Iris pigment epithelial cell (primary cell): ENCODE measurements around the gene MUC3A.
"Not testable (repeated sequence)": the region's sequence is repeated elsewhere in the genome, so short reads cannot be mapped to it uniquely, and the experiment has no call there.

Source experiments
- DNase-seq: peaks from one replicate; pipeline ENCODE4 v3.0.0-alpha.2; 2011; ENCODE audit warnings: low read depth

MUC3A gene

GRCh38 chr7:100971111-100972001, 22.0 kb downstream of the MUC3A start:
- no peak for DNase-seq

- no peak for DNase-seq
Observed at GRCh38 chr7:100972002-100972347, 22.6 kb downstream of the MUC3A start.

- DNase-seq = peak; percentile 50
Observed at GRCh38 chr7:100974021-100974420, 24.7 kb downstream of the MUC3A start.

- DNase-seq = no peak
Observed at GRCh38 chr7:100975371-100975821, 26.1 kb downstream of the MUC3A start.

GRCh38 chr7:100978300-100978699, 29.0 kb downstream of the MUC3A start:
- no peak for DNase-seq

GRCh38 chr7:100983451-100984187, 34.3 kb downstream of the MUC3A start:
- peak; percentile 82 for DNase-seq

- not testable (repeated sequence) for DNase-seq
Observed at GRCh38 chr7:100984241-100984918, 35.0 kb downstream of the MUC3A start.

GRCh38 chr7:100985033-100985797, 35.9 kb downstream of the MUC3A start:
- peak; percentile 32 for DNase-seq

- no peak for DNase-seq
Observed at GRCh38 chr7:100991631-100992030, 42.3 kb downstream of the MUC3A start.

- not testable (repeated sequence) for DNase-seq
Observed at GRCh38 chr7:100992280-100992679, 42.9 kb downstream of the MUC3A start.

- DNase-seq = not testable (repeated sequence)
Observed at GRCh38 chr7:100994671-100995070, 45.3 kb downstream of the MUC3A start.

- DNase-seq = not testable (repeated sequence)
Observed at GRCh38 chr7:100998530-100998929, 49.2 kb downstream of the MUC3A start.

GRCh38 chr7:100999334-100999733, 50.0 kb downstream of the MUC3A start:
- DNase-seq = not testable (repeated sequence)

- DNase-seq = not testable (repeated sequence)
Observed at GRCh38 chr7:101000025-101000424, 50.7 kb downstream of the MUC3A start.

GRCh38 chr7:101002333-101002732, 53.0 kb downstream of the MUC3A start:
- DNase-seq = not testable (repeated sequence)

GRCh38 chr7:101007361-101007760, 58.0 kb downstream of the MUC3A start:
- DNase-seq = not testable (repeated sequence)

GRCh38 chr7:101009629-101010028, 60.3 kb downstream of the MUC3A start:
- DNase-seq = no peak

- no peak for DNase-seq
Observed at GRCh38 chr7:101012931-101013330, 63.6 kb downstream of the MUC3A start.

- no peak for DNase-seq
Observed at GRCh38 chr7:101015626-101016025, 66.3 kb downstream of the MUC3A start.

- peak; percentile 89 for DNase-seq
Observed at GRCh38 chr7:101017064-101017777, 67.9 kb downstream of the MUC3A start.
